ENCODE results near the gene PRSS21. TPM values are rescaled to one million over a fixed set of nuclear protein-coding genes. Genes with fewer than 3 reads are reported as not detected.
A peak's percentile ranks its signal among the peaks of the same experiment; 100 is the strongest.

PRSS21 gene
- 1 to 10 TPM in 1 of 4 donors, not detected in 3; 1.5 TPM for total RNA-seq

GRCh38 chr16:2816751-2817339 is at the start of gene PRSS21:
Gene PRSS21 (plus strand): TSS chr16:2817237. CDS start chr16:2817269, 32 bp downstream.
- intact Hi-C loops (cut with DNase I) = no loop called here
- peaks cover 0 to 6% (median 4%) of the 10 kb centered on the region in 3 donors for H3K4me1 ChIP-seq

GRCh38 chr16:2767891-2768290 is 49.1 kb upstream of the PRSS21 start:
- H3K4me1 ChIP-seq = peaks cover 15 to 55% (median 37%) of the 10 kb centered on the region in 3 donors
- H3K27ac ChIP-seq = peak overlapping the region; percentile 82 to 85 (median 84)
- intact Hi-C loops (cut with DNase I) = no loop called here
- H3K4me3 ChIP-seq = no peak overlapping the region
- TF ChIP-seq POLR2A (IDR thresholded peaks at IDR 0.05) (peak in 1 of 4 donors; percentile 40), CTCF (IDR thresholded peaks at IDR 0.05) (no peak)
- no peak for DNase-seq
- no peaks in the 10 kb centered on the region for H3K27me3 ChIP-seq
- H3K9me3 ChIP-seq = no peaks in the 10 kb centered on the region
- peaks cover 77 to 100% (median 90%) of the 10 kb centered on the region in 3 donors for H3K36me3 ChIP-seq
- WGBS, 2 donors = 63 to 71% methylated on average over 3 to 14 of the region's 14 CpGs

More at GRCh38 chr16:2816751-2817339, at the start of gene PRSS21:
- Histone ChIP-seq H3K9me3 (no peaks in the 10 kb centered on the region), H3K4me3 (peak within 1 kb of the TSS in 3 of 4 donors; percentile 2 to 32 (median 23)), H3K27ac (no peak within 1 kb of the TSS), H3K36me3 (no peaks in the 10 kb centered on the region), H3K27me3 (peaks cover 0 to 93% (median 0%) of the 10 kb centered on the region in 4 donors)
- no peak for TF ChIP-seq POLR2A (IDR thresholded peaks at IDR 0.05)
- peak in 1 of 6 experiments; percentile 10 for TF ChIP-seq CTCF (IDR thresholded peaks at IDR 0.05)
- DNase-seq = no peak
- 79% methylated on average over 5 of the region's 28 CpGs; no CpG with 5 or more reads in 1 of the 2 donors for WGBS, 2 donors

- 51 to 63% methylated on average over 13 to 16 of the region's 17 CpGs for WGBS, 2 donors
- TF ChIP-seq CTCF (IDR thresholded peaks at IDR 0.05) (no peak), POLR2A (IDR thresholded peaks at IDR 0.05) (no peak)
- no peak for DNase-seq
- Histone ChIP-seq H3K4me1 (peaks cover 15 to 62% (median 39%) of the 10 kb centered on the region in 3 donors), H3K36me3 (peaks cover 71 to 100% (median 84%) of the 10 kb centered on the region in 3 donors), H3K4me3 (peak overlapping the region in 1 of 4 donors; percentile 13), H3K27me3 (no peaks in the 10 kb centered on the region), H3K27ac (peak overlapping the region; percentile 82 to 85 (median 84)), H3K9me3 (no peaks in the 10 kb centered on the region)
- intact Hi-C loops (cut with DNase I) = no loop called here
Observed at GRCh38 chr16:2768403-2769089, 48.5 kb upstream of the PRSS21 start.

- no peaks in the 10 kb centered on the region for H3K27me3 ChIP-seq
- H3K9me3 ChIP-seq = no peaks in the 10 kb centered on the region
- H3K27ac ChIP-seq = peak overlapping the region; percentile 82 to 85 (median 84)
- H3K4me1 ChIP-seq = peaks cover 15 to 68% (median 39%) of the 10 kb centered on the region in 3 donors
- TF ChIP-seq CTCF (IDR thresholded peaks at IDR 0.05) (no peak), POLR2A (IDR thresholded peaks at IDR 0.05) (no peak)
- no peak for DNase-seq
- 51 to 76% methylated on average over 5 to 11 of the region's 11 CpGs for WGBS, 2 donors
- intact Hi-C loops (cut with DNase I) = no loop called here
- peaks cover 65 to 100% (median 78%) of the 10 kb centered on the region in 3 donors for H3K36me3 ChIP-seq
- peak overlapping the region in 1 of 4 donors; percentile 13 for H3K4me3 ChIP-seq
Observed at GRCh38 chr16:2769100-2769529, 47.9 kb upstream of the PRSS21 start.

GRCh38 chr16:2769675-2770056 is 47.4 kb upstream of the PRSS21 start:
- TF ChIP-seq POLR2A (IDR thresholded peaks at IDR 0.05) = peak in 2 of 4 donors; percentile 17 to 25
- no peak for TF ChIP-seq CTCF (IDR thresholded peaks at IDR 0.05)
- Histone ChIP-seq H3K4me3 (peak overlapping the region in 1 of 4 donors; percentile 13), H3K4me1 (peaks cover 15 to 73% (median 40%) of the 10 kb centered on the region in 3 donors), H3K27ac (peak overlapping the region; percentile 82 to 85 (median 84)), H3K27me3 (no peaks in the 10 kb centered on the region), H3K9me3 (no peaks in the 10 kb centered on the region), H3K36me3 (peaks cover 62 to 100% (median 73%) of the 10 kb centered on the region in 3 donors)
- WGBS, 2 donors = 53 to 56% methylated on average over 13 to 14 of the region's 14 CpGs
- no peak for DNase-seq
- intact Hi-C loops (cut with DNase I) = no loop called here
